Occipital lobe (tissue), 2 donors: ENCODE measurements around the gene MT1G. TPM values are rescaled to one million over a fixed set of nuclear protein-coding genes. Genes with fewer than 3 reads are reported as not detected.
"Not testable (repeated sequence)": the region's sequence is repeated elsewhere in the genome, so short reads cannot be mapped to it uniquely, and the experiment has no call there.

ENCODE experiments used
- DNase-seq: peaks from one replicate; lab custom pipeline; 2025; lab: John Stamatoyannopoulos, UW
- total RNA-seq: library from RNA; depleted of rRNA; stranded (reverse); fragments of >200 nt; gene quantifications from one replicate; pipeline ENCODE4 v1.2.3, GENCODE V29; 2014

MT1G gene
- total RNA-seq, 1 donor from 2014 or later = not detected

GRCh38 chr16:56684926-56685590 lies 17.2 kb upstream of the MT1G start:
- DNase-seq = no peak

- no peak for DNase-seq
Measured at GRCh38 chr16:56684256-56684925, 16.5 kb upstream of the MT1G start.

GRCh38 chr16:56683424-56684172 lies 15.7 kb upstream of the MT1G start:
- DNase-seq = no peak

GRCh38 chr16:56682703-56683397 lies 15.0 kb upstream of the MT1G start:
- DNase-seq = no peak

- peak; percentile 89 for DNase-seq
Measured at GRCh38 chr16:56681939-56682702, 14.3 kb upstream of the MT1G start, which contains the start of gene MT1X. Gene MT1X (plus strand): TSS chr16:56682470. CDS start chr16:56682541, 71 bp downstream.

GRCh38 chr16:56679818-56680217 lies 12.0 kb upstream of the MT1G start:
- DNase-seq = no peak

GRCh38 chr16:56679078-56679730 lies 11.3 kb upstream of the MT1G start:
- no peak for DNase-seq

DNA sequence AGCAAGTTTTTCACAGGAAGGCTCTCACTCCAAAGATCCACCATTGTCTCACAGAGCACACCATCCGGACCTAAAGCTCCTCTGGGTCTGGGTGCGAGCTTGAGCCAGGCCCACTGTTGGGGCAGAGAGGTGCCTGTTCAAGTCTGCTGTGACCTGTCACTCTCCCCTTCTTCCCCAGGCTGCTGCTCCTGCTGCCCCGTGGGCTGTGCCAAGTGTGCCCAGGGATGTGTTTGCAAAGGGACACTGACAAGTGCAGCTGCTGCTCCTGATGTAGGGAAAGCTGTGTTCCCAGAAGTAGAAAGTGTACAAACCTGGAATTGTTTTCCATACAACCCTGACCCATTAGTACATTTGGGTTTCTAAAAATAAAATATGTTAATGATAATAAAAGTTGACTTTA lies 9.6 kb upstream of the MT1G start:
- no peak for DNase-seq

DNA sequence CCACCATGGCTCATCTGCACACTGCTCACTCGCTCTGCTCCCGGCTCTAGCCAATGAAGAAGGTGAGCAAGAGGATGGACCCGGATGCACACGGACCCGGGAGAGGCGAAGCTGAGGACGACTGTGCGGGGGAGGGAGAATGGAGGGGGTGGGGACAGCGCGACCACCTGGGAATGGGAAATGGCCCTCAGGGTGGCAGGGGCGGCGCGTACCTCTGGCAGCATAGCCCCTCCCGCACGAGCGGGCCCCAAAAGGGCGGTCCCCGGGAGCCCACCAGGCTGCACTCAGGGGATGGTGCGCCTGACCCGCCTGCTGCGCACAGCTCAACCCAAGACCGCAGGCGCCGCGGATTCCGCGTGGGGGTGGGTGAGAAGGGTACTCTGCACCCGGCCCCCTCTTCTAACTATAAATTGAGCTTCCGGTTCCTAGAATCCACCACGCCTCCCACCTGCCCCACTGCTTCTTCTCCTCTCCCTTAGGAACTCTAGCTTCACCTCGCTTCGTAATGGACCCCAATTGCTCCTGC lies 7.9 kb upstream of the MT1G start:
- no peak for DNase-seq

DNA sequence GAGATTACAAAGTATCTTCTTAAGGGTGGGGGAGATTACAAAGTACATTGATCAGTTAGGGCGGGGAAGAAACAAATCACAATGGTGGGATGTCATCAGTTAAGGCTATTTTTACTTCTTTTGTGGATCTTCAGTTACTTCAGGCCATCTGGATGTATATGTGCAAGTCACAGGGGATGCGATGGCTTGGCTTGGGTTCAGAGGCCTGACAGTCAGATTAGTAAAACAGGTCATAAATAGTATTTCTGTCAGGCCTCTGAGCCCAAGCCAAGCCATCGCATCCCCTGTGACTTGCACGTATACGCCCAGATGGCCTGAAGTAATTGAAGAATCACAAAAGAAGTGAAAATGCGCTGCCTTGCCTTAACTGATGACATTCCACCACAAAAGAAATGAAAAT lies 6.7 kb upstream of the MT1G start:
- not testable (repeated sequence) for DNase-seq

GRCh38 chr16:56673921-56674320 lies 6.1 kb upstream of the MT1G start:
- DNase-seq = no peak

DNA sequence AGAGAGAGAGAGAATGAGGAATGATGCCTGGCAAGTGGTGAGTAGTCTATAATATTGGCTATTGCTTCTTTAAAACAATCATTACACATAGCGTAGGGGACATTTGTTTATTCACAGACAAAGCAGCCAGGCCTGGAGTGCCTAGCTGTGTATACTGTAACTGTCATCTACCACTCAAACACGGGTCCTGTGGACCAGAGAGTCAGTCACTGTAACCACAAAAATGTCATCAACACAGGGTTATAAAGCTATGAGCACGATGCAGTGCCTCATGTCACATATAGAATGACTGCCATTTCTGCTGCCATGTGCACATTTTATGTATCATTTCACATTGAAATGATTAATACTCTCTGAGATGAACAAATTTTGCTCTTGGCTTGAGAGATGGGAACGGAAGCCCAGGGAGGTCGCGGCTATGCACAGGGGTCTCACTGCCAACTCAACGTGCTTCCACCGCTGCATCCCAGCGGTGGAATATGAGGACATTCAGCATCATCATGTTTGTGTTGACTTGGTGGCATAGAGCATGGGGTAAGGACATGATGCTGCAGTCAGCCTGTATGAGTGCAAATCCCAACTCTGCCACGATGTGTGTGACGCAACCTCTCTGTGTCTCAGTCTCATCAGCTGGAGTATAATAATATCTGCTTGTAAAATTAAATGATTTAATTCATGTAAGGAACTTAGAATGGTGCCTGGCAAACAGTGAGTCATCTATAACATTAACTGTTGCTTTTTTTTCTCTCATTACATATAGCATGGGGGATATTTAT lies 5.1 kb upstream of the MT1G start:
- no peak for DNase-seq

DNA sequence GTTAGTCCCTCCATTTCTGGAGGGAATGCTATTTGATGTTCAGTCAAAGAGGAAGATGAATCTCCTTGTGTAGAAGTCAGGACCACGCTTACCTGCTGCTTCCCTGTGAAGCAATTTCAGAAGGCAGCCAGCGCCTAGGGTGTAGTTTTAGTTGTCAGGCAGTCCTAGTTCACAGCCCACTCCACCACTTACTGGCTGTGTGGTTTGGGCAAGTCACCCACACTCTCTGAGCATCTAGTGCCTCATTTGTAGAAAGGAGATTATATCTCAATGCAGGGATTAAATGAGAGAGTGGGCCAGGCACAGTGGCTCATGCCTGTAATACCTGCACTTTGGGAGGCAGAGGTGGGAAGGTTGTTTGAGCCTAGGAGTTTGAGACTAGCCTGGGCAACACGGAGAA lies 4.3 kb upstream of the MT1G start:
- DNase-seq = not testable (repeated sequence)

DNA sequence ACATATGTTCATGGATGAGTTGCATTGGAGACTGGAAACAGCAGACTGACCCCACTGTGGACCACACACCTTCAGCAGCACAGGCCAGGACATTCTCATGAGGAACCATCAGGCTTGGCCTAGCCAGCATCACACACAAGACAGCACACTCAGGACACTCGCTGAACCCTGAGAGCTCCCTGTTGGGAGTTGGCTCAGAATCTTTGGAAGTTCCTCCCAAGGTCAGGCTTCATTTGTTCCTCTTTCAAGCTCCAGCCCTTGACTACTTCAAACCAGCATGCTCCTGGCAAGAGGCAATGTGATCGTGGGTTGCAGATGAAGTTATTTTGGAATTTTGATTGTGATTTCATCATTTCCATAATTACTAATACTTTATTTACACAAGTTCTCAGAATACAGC lies 3.8 kb upstream of the MT1G start:
- not testable (repeated sequence) for DNase-seq

GRCh38 chr16:56670620-56670934 lies 2.7 kb upstream of the MT1G start:
- DNase-seq = no peak

DNA sequence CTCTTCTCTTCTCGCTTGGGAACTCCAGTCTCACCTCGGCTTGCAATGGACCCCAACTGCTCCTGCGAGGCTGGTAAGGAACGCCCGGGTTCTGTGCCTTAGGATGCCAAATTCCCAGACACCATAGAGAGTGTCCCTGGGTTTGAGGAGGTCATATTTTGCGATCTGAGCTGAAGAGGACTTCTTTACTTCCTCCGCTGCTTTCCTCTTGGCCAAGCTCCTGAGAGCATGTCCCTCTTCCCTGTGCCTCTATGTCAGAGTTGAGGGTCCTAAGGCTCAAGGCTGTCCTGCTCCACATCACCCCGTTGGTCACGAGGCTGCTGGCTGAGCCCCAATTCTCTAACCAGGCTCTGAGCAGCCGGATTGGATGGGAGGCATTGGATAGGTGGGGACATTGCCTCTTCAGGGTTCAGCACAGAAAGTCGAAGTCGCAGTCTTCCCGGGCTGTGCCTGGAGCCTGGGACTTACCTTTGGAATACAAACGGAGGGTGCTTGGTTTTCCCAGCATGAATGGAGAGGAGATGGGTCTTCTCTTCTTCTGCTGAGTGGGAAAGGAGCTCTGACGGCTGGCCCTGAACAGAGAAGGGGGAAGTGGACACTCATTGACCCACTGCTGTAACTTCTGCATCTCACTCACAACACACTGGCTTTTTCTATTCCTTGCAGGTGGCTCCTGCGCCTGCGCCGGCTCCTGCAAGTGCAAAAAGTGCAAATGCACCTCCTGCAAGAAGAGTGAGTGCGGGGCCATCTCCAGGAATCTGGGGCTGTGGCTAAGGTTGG lies 2.2 kb upstream of the MT1G start:
- no peak for DNase-seq

GRCh38 chr16:56669005-56669839 lies 1.4 kb upstream of the MT1G start, which contains the start of gene MT1H:
Gene MT1H (plus strand): TSS chr16:56669814. CDS start chr16:56669885, 71 bp downstream.
- no peak for DNase-seq
